ENCODE data around the gene MYRFL.
A peak's percentile ranks its signal among the peaks of the same experiment; 100 is the strongest.

MYRFL gene

DNA sequence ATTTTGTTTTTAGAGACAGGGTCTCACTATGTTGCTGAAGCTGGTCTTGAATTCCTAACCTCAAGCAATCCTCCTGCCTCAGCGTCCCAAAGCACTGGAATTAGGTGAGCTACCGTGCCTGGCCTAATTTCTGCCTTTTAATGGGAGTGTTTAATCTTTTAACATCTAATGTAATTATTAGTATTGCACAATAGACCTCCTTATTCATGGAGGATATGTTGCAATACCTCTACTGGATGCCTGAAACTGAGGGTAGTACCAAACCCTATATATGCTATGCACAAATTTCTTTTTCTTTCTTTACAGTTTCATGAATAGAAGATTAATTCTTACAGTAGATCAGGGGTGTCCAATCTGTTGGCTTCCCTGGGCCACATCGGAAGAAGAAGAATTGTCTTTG is 47.8 kb downstream of the MYRFL start:
- H3K36me3 Mint-ChIP-seq (ENCODE audit: low read depth), result no peaks in the 10 kb centered on the region

DNA sequence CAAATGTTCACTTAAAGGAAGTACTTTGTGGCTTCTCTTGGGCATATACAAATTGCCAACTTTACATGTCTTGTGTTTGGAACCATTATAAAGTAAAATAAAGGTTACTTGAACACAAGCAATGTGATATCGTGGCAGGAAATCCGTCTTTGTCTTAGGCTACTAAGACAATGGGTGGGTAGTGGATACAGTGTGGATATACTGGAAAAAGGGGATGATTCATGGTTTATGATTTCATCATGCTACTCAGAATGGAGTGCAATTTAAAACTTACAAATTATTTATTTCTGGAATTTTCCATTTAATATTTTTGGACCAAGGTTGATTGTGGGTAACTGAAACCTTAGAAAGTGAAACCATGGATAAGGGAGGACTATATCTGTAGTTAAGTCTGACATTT is 48.4 kb downstream of the MYRFL start:
- no peak overlapping the region for H3K4me3 Mint-ChIP-seq
- H3K27me3 Mint-ChIP-seq (ENCODE audit: low read depth), result peaks cover 3% of the 10 kb centered on the region
- no peaks in the 10 kb centered on the region for H3K36me3 Mint-ChIP-seq (ENCODE audit: low read depth)
- no peaks in the 10 kb centered on the region for H3K9me3 Mint-ChIP-seq
- no peaks in the 10 kb centered on the region for H3K4me1 Mint-ChIP-seq
- TF ChIP-seq, protein P1, sequence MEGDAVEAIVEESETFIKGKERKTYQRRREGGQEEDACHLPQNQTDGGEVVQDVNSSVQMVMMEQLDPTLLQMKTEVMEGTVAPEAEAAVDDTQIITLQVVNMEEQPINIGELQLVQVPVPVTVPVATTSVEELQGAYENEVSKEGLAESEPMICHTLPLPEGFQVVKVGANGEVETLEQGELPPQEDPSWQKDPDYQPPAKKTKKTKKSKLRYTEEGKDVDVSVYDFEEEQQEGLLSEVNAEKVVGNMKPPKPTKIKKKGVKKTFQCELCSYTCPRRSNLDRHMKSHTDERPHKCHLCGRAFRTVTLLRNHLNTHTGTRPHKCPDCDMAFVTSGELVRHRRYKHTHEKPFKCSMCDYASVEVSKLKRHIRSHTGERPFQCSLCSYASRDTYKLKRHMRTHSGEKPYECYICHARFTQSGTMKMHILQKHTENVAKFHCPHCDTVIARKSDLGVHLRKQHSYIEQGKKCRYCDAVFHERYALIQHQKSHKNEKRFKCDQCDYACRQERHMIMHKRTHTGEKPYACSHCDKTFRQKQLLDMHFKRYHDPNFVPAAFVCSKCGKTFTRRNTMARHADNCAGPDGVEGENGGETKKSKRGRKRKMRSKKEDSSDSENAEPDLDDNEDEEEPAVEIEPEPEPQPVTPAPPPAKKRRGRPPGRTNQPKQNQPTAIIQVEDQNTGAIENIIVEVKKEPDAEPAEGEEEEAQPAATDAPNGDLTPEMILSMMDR (IDR thresholded peaks at IDR 0.05; ENCODE audit: unreplicated experiment in 3 of 3), result no peak
- no peak overlapping the region for H3K27ac Mint-ChIP-seq

More for the DNA sequence above, 47.8 kb downstream of the MYRFL start:
- TF ChIP-seq, protein P1 (IDR thresholded peaks at IDR 0.05; ENCODE audit: unreplicated experiment in 3 of 3), result no peak
- Mint-ChIP-seq H3K4me3 (no peak overlapping the region), H3K9me3 (no peaks in the 10 kb centered on the region), H3K27ac (no peak overlapping the region), H3K4me1 (no peaks in the 10 kb centered on the region), H3K27me3 (ENCODE audit: low read depth) (peaks cover 3% of the 10 kb centered on the region)

DNA sequence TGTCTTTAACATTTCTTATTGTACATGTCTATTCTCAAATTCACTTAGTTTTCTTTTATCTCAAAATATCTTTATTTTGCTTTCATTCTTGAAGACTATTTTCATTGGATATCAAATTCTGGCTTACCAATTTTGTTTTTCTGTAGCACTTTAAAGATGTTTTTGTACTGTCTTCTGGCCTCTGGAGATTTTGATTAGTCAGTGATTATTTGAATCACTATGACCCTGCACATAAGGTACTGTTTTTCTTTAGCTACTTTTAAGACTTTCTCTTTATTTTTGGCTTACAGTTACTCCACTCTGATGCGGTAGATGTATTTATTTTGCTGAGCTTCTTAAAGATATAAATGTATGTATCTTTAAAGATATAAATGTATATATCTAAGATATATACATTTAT is 49.6 kb downstream of the MYRFL start:
- TF ChIP-seq, protein P1 (IDR thresholded peaks at IDR 0.05; ENCODE audit: unreplicated experiment in 3 of 3), result no peak
- Mint-ChIP-seq H3K9me3 (no peaks in the 10 kb centered on the region), H3K27me3 (ENCODE audit: low read depth) (peaks cover 9% of the 10 kb centered on the region), H3K4me1 (no peaks in the 10 kb centered on the region), H3K36me3 (ENCODE audit: low read depth) (no peaks in the 10 kb centered on the region), H3K4me3 (no peak overlapping the region), H3K27ac (no peak overlapping the region)

DNA sequence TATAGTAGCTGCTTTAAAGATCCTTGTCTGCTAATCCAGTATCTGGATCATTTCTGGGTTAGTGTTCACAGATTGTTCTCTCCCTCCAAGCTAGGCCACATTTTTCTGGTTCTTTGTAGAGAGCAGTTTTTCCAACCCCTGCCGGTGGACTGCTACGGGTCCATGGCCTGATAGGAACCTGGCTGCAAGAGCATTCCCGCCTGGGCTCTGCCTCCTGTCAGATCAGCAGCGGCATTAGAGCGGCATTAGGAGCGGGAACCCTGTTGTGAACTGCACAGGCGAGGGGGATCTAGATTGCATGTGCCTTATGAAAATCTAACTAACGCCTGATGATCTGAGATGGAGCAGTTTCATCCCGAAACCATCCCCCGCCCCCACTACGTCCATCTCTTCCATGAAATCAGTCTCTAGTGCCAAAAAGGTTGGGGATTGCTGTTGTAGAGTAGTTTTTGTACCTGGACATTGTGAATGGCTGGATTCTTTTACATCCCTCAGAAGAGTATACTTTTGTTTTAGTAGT is 50.4 kb downstream of the MYRFL start:
- TF ChIP-seq, protein P1 (IDR thresholded peaks at IDR 0.05; ENCODE audit: unreplicated experiment in 3 of 3), result no peak
- no peak overlapping the region for H3K27ac Mint-ChIP-seq
- H3K9me3 Mint-ChIP-seq, result no peaks in the 10 kb centered on the region
- peaks cover 9% of the 10 kb centered on the region for H3K27me3 Mint-ChIP-seq (ENCODE audit: low read depth)
- H3K4me1 Mint-ChIP-seq, result no peaks in the 10 kb centered on the region
- H3K4me3 Mint-ChIP-seq, result no peak overlapping the region
- no peaks in the 10 kb centered on the region for H3K36me3 Mint-ChIP-seq (ENCODE audit: low read depth)

DNA sequence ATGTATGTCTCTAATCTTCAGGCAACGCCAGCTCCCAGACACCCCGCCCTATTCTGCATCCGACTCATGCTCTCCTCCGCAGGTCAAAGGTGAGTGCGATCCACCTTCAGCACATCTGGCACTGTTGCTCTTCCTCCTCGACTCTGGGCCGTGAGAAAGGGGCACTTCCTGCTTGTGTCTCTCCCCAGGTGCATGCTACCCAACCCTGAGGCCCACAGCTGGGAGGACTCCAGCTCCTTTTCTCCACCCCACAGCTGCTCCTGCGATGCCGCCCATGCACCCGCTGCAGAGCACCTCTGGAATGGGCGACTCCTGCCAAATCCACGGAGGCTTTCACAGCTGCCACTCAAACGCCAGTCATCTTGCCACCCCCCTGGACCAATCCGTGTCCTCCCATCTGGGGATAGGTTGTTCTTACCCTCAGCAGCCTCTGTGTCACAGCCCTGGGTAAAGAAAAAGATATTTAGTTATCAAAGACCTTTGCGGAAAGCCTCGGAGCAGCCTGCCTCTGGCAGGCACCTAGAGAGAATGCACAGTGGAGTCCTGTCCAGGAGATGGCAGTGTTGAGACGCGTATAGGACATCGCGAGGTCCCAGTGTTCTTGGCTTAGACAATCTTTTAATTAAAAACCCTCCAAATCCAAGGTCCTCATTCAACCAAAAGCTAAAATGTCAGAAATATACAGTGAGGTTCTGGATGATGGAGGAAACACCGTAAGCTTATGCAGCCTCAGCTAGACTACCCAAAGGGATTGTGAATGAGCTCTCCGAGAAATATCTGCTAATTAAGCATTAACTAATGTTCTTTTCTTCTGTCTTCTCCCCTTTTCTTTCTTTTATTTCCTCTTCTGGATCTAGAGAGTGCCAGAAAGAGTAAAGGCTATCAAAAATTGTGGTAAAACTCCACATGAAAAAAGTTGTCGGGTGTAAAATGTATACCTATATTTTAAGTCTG is 54.3 kb downstream of the MYRFL start:
- Mint-ChIP-seq H3K9me3 (no peaks in the 10 kb centered on the region), H3K27me3 (ENCODE audit: low read depth) (peaks cover 9% of the 10 kb centered on the region), H3K4me3 (peak overlapping the region in 2 of 3 experiments; percentile 10 to 58), H3K36me3 (ENCODE audit: low read depth) (no peaks in the 10 kb centered on the region), H3K4me1 (peaks cover 3% of the 10 kb centered on the region), H3K27ac (no peak overlapping the region)
- TF ChIP-seq, protein P1 (IDR thresholded peaks at IDR 0.05; ENCODE audit: unreplicated experiment in 3 of 3), result peak; percentile 92 to 95 (median 92)
